Retinal pigment epithelial cell (primary cell): ENCODE measurements around the gene ZNF786.

Source experiments
- DNase-seq: peaks from one replicate; pipeline ENCODE4 v3.0.0-alpha.2; 2010; ENCODE audit warnings: low read depth
- H3K4me3 ChIP-seq: 2 replicates; pipeline ENCODE4 v1.5.1; 2011; ENCODE audit warnings: mild to moderate bottlenecking, low read length, control low read depth, moderate library complexity
- TF ChIP-seq, protein P1 (sequence below): conservative IDR thresholded peaks from 2 replicates; pipeline ENCODE4 v1.5.1; 2011; ENCODE audit warnings: low read depth, low read length, control low read depth, inconsistent platforms

Gene ZNF786

DNA sequence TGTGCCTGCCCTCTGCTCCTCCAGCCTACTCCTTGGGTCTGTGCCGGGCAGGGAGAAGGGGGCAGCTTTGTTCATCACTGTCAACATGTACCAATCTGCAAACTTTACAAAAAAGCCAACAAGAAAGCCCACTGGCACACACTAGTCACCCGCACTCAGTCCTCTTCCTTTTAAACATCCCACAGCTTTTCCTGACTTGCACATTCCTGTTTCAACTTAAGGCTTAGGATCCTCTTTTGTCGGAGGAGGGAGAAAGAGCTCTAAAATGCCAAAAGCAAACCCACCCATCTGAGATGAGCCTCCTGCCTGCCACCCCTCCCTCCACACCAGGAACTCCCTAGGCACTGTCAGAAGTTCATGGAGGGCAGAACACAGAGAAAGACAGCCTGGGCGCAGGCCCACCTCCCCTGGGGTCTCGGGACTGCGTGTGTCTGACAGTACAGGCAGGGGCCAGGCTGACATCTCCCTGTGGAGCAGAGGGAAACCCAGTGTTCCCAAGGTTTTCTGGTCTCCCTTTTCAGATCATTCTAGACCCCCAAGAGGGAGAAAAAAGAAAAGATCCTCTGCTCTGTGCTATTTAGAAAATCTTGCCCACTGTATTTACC, 67.7 kb downstream of the ZNF786 start:
- TF ChIP-seq, protein P1, sequence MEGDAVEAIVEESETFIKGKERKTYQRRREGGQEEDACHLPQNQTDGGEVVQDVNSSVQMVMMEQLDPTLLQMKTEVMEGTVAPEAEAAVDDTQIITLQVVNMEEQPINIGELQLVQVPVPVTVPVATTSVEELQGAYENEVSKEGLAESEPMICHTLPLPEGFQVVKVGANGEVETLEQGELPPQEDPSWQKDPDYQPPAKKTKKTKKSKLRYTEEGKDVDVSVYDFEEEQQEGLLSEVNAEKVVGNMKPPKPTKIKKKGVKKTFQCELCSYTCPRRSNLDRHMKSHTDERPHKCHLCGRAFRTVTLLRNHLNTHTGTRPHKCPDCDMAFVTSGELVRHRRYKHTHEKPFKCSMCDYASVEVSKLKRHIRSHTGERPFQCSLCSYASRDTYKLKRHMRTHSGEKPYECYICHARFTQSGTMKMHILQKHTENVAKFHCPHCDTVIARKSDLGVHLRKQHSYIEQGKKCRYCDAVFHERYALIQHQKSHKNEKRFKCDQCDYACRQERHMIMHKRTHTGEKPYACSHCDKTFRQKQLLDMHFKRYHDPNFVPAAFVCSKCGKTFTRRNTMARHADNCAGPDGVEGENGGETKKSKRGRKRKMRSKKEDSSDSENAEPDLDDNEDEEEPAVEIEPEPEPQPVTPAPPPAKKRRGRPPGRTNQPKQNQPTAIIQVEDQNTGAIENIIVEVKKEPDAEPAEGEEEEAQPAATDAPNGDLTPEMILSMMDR, result no peak
- DNase-seq, result no peak
- no peak overlapping the region for H3K4me3 ChIP-seq

DNA sequence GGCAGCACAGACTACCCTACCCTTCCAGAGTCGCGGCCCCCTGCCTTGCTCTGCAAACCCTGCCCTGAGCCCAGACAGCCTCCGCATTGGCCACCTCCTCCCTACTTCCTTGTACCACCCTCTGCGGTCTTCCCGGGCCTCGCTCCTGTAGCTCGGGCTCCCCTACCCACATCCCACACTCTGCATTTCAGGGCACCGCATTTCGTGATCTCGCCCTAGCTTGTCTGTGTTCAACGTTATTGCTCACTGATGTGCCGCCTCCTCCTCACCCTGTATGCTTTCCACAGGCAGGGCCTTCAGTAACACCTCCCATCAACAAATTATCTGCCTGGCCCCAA, 68.8 kb downstream of the ZNF786 start:
- no peak overlapping the region for H3K4me3 ChIP-seq
- no peak for DNase-seq
- TF ChIP-seq, protein P1, result no peak

GRCh38 chr7:149020483-149020882, 70.0 kb downstream of the ZNF786 start:
- DNase-seq, result no peak
- TF ChIP-seq, protein P1, result no peak
- no peak overlapping the region for H3K4me3 ChIP-seq
